SK-N-MC (cell line): ENCODE results near the gene ABCA3.

Source experiments
- EZH2 ChIP-seq: fragments of 200-600 bp; sonication (generic); IDR thresholded peaks from one replicate; pipeline ENCODE4 v1.6.1; 2017; ENCODE audit warnings: antibody characterized with exemption
- FOXP2 ChIP-seq: optimal IDR thresholded peaks from 2 replicates; pipeline ENCODE3; 2011; ENCODE audit warnings: mild to moderate bottlenecking, moderate library complexity; ENCODE audit not compliant: insufficient read depth; ENCODE audit errors: extremely low read length, control extremely low read depth
- POLR2AphosphoS5 ChIP-seq: IDR thresholded peaks from 2 replicates; pipeline ENCODE4 v1.6.1; 2012; ENCODE audit warnings: mild to moderate bottlenecking, low read depth, low read length, borderline replicate concordance

DNA sequence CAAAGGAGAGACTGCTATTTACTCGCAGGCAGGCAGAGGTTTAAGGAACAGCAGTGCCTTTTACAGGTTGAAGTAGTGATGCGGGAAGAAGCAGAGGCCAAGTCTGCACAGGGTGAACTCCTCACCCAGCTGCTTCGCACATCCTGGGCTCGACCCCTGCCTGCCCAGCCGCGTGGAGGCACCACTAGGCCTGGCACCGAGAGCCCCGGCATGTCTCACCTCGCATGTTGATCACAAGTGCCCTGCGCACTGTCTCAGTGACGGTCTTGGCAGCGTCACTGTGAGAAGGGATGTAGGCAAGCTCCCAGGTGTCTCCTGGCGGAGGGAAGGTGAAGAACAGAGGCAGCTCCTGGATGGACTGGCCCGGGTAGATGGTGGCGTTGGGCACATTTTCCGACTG lies 14.7 kb downstream of the ABCA3 start:
- TF ChIP-seq EZH2 (no peak), POLR2AphosphoS5 (no peak), FOXP2 (no peak)
